SJSA1 (cell line): Measurements from ENCODE around the gene INSR. TPM values are rescaled to one million over a fixed set of nuclear protein-coding genes. Genes with fewer than 3 reads are reported as not detected.

ENCODE experiments used
- DNase-seq, 2 experiments: peaks; one replicate each; pipeline ENCODE4 v3.0.0-alpha.2; 2015 to 2020; ENCODE audit warnings: low spot score in 2 of 2, low read depth in 1 of 2
- H3K27ac ChIP-seq: fragments of 250-450 bp; sonication (Bioruptor Pico); 2 replicates; pipeline ENCODE4 v1.5.1; 2020; ENCODE audit warnings: mild to moderate bottlenecking, moderate library complexity
- H3K27me3 ChIP-seq: fragments of 250-450 bp; sonication (Bioruptor Pico); replicated peaks from 2 replicates; pipeline ENCODE4 v1.5.1; 2020; ENCODE audit warnings: mild to moderate bottlenecking, moderate library complexity
- H3K36me3 ChIP-seq: fragments of 250-450 bp; sonication (Bioruptor Pico); 2 replicates; pipeline ENCODE4 v1.5.1; 2020; ENCODE audit warnings: mild to moderate bottlenecking
- H3K4me1 ChIP-seq: fragments of 250-450 bp; sonication (Bioruptor Pico); replicated peaks from 2 replicates; pipeline ENCODE4 v1.6.1; 2021; ENCODE audit warnings: mild to moderate bottlenecking
- H3K4me3 ChIP-seq: fragments of 250-450 bp; sonication (Bioruptor Pico); 2 replicates; pipeline ENCODE4 v1.5.1; 2020; ENCODE audit warnings: mild to moderate bottlenecking
- H3K9me3 ChIP-seq: fragments of 250-450 bp; sonication (Bioruptor Pico); replicated peaks from 2 replicates; pipeline ENCODE4 v1.5.1; 2020; ENCODE audit warnings: mild to moderate bottlenecking
- total RNA-seq: library from RNA; depleted of rRNA; stranded (reverse); fragments of >200 nt; shearing (Covaris generic); gene quantifications from 2 replicates; pipeline ENCODE4 v1.2.3, GENCODE V29; 2014

The INSR gene
- total RNA-seq, 1 experiment from 2014 or later = 1.2 TPM

DNA sequence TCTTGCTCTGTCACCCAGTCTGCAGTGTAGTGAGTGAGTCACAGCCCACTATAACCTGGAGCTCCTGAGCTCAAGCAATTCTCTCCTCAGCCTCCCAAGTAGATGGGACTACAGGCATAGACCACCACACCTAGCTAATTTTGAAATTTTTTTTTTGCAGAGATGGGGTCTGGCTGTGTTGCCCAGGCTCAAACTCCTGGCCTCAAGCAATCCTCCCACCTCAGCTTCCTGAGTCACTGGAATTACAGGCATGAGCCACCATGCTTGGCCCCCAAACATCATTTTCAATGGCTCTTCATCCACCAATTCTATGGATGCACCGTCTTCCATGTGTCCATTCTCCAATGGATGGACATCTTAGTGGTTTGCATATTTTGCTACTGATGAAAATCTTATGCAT, 155.8 kb downstream of the INSR start:
- DNase-seq = no peak
- Histone ChIP-seq H3K27ac (no peak overlapping the region), H3K36me3 (no peaks in the 10 kb centered on the region), H3K4me1 (no peaks in the 10 kb centered on the region), H3K27me3 (no peaks in the 10 kb centered on the region), H3K9me3 (no peaks in the 10 kb centered on the region; the same call in none of the 2 replicates), H3K4me3 (no peak overlapping the region)

DNA sequence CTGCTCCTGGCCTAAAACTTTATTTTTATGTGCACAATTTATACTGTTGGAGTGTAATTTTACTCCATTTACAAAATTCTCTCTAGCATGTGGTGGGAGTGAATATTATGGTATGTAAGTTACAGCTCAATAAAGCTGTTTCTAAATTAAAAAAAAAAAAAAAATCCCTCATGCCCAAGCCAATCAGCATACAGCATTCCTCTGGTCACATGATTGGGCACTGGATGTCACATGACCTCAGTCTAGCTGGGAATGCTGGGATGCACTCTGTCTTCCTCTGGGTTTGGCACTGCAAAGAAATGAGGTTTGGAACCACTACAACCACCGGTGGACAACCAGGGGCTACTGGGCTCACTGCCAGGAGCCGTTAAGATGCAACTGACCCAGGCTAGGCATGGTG, 157.1 kb downstream of the INSR start:
- Histone ChIP-seq H3K4me3 (no peak overlapping the region), H3K27me3 (no peaks in the 10 kb centered on the region), H3K36me3 (no peaks in the 10 kb centered on the region), H3K9me3 (no peaks in the 10 kb centered on the region; the same call in none of the 2 replicates), H3K4me1 (no peaks in the 10 kb centered on the region), H3K27ac (no peak overlapping the region)
- DNase-seq = no peak

DNA sequence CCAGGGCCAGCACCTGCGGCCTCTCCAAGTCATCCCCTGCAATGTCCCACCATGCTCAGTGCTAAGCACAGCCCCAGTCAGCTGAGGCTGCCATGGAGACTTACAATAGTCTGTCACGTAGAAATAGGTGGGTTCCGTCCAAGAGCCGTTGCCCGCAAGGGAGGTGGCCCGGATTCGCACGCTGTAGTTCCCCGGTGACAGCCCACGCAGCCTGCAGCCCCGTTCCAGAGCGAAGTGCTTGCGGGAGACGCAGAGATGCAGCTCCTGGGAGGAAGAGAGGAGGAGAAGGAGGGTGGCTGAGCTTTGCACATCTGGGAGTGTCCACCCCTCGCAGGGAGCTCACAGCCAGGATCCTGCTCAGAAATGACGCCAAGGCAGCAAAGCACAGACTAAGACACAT, 162.2 kb downstream of the INSR start:
- Histone ChIP-seq H3K9me3 (peaks cover 3% of the 10 kb centered on the region), H3K27me3 (no peaks in the 10 kb centered on the region)
- DNase-seq = no peak

DNA sequence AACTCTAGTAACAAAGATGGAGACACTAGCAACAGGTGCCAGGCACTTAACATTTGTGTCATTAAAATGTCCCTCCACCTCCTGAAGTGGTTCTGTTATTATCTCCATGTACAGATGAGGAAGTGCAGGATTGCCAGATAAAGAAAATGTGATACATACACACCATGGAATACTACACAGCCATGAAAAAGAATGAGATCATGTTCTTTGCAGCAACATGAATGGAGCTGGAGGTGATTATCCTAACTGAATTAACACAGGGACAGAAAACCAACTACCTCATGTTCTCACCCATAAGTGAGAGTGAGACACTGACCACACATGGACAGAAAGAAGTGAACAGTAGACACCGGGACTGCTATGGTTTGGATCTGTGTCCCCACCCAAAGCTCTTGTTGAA, 164.2 kb downstream of the INSR start:
- no peaks in the 10 kb centered on the region for H3K4me1 ChIP-seq

More for the DNA sequence above, 162.2 kb downstream of the INSR start:
- Histone ChIP-seq H3K27ac (no peak overlapping the region), H3K36me3 (no peaks in the 10 kb centered on the region), H3K4me1 (no peaks in the 10 kb centered on the region), H3K4me3 (no peak overlapping the region)

DNA sequence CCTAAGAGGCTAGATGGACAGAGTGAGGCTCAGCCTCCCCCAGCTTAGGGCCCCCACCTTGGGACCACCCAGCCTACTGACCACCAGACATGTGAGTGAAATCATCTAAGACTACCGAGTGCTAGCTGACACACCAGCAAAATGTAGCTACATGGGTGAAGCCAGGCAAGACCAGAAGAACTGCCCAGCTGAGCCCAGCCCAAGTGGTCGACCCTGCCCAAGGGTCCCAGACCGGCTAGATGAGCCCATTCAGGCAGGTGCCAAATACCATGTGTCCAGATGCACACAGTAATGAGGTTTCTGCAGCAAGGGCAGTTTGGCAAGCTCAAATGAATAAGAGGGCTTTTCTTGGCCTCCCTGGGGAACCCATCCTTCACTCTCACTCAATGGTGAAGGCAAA, 168.1 kb downstream of the INSR start:
- H3K4me3 ChIP-seq = no peak overlapping the region
- DNase-seq = no peak
- H3K27me3 ChIP-seq = no peaks in the 10 kb centered on the region
- H3K9me3 ChIP-seq = 0 out of 2 replicates have a peak, but pooled peaks cover 6% of the 10 kb centered on the region
- H3K27ac ChIP-seq = no peak overlapping the region
- no peaks in the 10 kb centered on the region for H3K36me3 ChIP-seq
- H3K4me1 ChIP-seq = no peaks in the 10 kb centered on the region

More for the DNA sequence above, 164.2 kb downstream of the INSR start:
- no peak overlapping the region for H3K27ac ChIP-seq
- H3K27me3 ChIP-seq = no peaks in the 10 kb centered on the region
- H3K4me3 ChIP-seq = no peak overlapping the region
- H3K36me3 ChIP-seq = no peaks in the 10 kb centered on the region
- peaks cover 3% of the 10 kb centered on the region; the same call in 1 of the 2 replicates for H3K9me3 ChIP-seq
- no peak for DNase-seq

DNA sequence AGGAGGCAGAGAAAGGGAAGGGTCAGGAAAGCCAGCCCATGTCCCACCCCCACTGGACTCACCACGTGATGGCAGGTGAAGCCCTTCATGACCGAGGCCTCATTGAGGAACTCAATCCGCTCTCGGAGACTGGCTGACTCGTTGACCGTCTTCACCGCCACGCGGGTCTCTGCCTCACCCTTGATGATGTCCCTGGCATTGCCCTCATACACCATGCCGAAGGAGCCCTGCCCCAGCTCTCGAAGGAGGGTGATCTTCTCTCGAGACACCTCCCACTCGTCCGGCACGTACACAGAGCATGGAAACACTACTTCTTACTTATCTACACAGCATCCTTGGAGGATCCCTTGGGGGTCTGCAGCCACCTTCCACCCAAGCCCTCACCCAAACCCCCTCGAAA, 169.0 kb downstream of the INSR start:
- H3K4me3 ChIP-seq = no peak overlapping the region
- no peaks in the 10 kb centered on the region for H3K4me1 ChIP-seq
- peaks cover 9% of the 10 kb centered on the region; the same call in 1 of the 2 replicates for H3K9me3 ChIP-seq
- H3K27ac ChIP-seq = no peak overlapping the region
- DNase-seq = no peak
- H3K27me3 ChIP-seq = no peaks in the 10 kb centered on the region
- no peaks in the 10 kb centered on the region for H3K36me3 ChIP-seq

DNA sequence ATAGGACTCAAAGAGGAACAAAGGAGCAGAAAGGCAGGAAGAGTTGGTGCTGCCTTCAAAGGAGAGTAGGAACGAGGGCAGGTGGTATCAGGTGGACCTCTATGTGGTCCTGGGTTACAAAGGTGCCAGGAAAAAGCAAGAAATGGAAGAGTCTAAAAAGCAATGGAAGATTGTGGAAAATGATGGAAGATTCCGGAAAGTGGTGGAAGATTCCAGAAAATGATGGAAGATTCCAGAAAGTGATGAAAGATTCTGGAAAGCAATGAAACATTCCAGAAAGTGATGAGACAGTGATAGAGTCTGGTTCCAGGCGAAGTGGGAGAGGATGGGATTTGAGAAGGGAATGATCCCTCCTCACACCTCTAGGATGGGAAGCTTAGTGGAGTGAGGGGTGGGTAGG, 169.4 kb downstream of the INSR start:
- Histone ChIP-seq H3K9me3 (peaks cover 7% of the 10 kb centered on the region; the same call in 1 of the 2 replicates), H3K27me3 (no peaks in the 10 kb centered on the region), H3K4me3 (no peak overlapping the region), H3K36me3 (no peaks in the 10 kb centered on the region), H3K4me1 (no peaks in the 10 kb centered on the region), H3K27ac (no peak overlapping the region)
- DNase-seq = no peak

DNA sequence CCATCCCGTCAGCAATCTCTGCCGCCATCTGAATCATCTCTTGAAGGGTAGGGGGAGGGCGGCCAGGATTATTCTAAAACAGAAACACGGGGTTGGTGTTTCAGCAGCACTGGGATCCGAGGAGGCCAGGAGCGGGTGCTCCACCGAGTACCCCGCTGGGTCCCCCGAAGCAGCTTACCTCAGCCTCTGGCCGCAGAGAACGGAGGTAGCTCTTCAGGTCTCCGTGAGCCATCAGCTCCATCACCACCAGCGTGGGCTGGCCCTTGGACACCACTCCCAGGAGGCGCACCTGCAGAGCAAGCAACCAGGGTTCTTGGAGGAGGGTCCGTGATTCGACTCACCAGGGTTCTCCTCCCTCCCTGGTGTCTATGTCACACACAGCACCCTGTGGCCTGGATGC, 171.5 kb downstream of the INSR start:
- Histone ChIP-seq H3K4me1 (no peaks in the 10 kb centered on the region), H3K4me3 (no peak overlapping the region)

DNA sequence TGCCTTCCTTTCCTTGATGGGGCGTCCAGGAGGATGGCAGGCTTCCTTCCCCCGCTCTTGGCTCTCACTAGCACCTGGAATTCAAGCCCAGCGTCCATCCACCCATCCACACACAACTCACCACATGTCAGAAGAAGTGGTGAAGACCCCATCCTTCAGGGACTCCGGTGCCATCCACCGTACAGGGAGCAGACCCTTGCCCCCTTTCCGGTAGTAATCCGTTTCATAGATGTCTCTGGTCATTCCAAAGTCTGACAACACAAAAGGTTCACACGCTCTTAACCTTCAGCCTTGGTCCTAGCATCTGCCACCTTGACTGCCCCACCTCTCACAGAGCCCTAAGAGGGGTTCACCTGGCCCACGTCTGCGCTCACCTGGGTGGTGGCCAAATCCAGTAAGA, 173.7 kb downstream of the INSR start:
- no peak for DNase-seq
- Histone ChIP-seq H3K4me3 (no peak overlapping the region), H3K27ac (no peak overlapping the region), H3K27me3 (no peaks in the 10 kb centered on the region), H3K36me3 (no peaks in the 10 kb centered on the region), H3K4me1 (no peaks in the 10 kb centered on the region), H3K9me3 (peaks cover 9% of the 10 kb centered on the region; the same call in 1 of the 2 replicates)

More for the DNA sequence above, 171.5 kb downstream of the INSR start:
- peaks cover 9% of the 10 kb centered on the region; the same call in 1 of the 2 replicates for H3K9me3 ChIP-seq
- DNase-seq = no peak
- no peak overlapping the region for H3K27ac ChIP-seq
- H3K27me3 ChIP-seq = no peaks in the 10 kb centered on the region
- no peaks in the 10 kb centered on the region for H3K36me3 ChIP-seq

DNA sequence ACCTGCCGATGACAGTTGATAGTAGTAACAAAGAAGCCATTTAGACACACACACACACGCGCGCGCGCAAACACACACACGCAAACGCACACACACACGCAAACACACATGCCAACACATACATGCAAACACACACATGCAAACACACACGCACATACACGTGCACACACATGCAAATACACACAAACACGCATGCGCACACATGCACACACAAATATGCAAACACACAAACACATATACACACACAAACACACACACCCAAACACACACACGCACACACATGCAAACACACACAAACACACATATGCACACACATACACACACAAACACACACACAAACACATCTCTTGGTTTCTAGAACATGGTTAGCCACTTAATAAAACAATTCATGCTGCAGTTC, 174.6 kb downstream of the INSR start:
- H3K36me3 ChIP-seq = no peaks in the 10 kb centered on the region
- no peak overlapping the region for H3K4me3 ChIP-seq
- H3K9me3 ChIP-seq = peaks cover 9% of the 10 kb centered on the region; the same call in 1 of the 2 replicates
- no peaks in the 10 kb centered on the region for H3K27me3 ChIP-seq
- no peak overlapping the region for H3K27ac ChIP-seq
- DNase-seq = no peak
- no peaks in the 10 kb centered on the region for H3K4me1 ChIP-seq

DNA sequence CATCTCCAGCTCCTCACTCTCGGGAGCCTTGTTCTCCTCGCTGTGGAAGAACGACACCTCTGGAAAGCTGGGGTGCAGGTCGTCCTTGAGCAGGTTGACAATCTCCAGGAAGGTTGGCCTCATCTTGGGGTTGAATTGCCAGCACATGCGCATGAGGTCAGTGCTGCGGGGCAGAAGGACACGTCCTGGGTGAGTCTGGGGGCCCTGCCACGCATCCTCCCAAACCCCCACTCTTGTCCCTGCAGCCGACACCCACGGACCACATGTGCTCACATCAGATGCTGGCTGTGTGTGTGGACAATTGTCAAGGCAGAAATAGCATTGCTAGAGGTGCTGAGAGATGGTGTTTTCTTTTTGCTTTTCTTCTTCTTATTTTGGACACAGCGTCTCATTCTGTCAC, 177.0 kb downstream of the INSR start:
- DNase-seq = no peak
- Histone ChIP-seq H3K36me3 (no peaks in the 10 kb centered on the region), H3K4me3 (no peak overlapping the region), H3K27ac (no peak overlapping the region), H3K27me3 (no peaks in the 10 kb centered on the region), H3K9me3 (peaks cover 10% of the 10 kb centered on the region), H3K4me1 (no peaks in the 10 kb centered on the region)

DNA sequence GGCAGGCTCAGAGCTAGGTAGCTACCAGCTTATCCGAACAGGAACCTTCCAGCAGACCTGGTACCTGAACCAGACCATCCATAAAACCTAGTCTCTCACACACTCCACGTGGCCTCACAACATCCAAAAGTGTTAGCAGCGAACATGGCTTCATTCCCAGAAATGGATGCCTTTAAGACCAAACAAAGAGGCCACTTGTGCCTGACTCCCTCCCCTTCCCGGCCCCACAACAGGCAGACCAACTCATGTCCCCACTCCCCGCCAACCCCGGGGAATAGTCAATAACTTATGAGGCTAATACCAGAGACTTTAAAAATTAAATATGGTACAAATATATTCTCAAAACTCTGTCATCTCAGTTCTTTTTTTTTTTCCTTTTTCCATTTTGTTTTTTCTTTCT, 178.5 kb downstream of the INSR start:
- Histone ChIP-seq H3K27me3 (no peaks in the 10 kb centered on the region), H3K4me3 (no peak overlapping the region), H3K36me3 (no peaks in the 10 kb centered on the region), H3K27ac (no peak overlapping the region), H3K4me1 (no peaks in the 10 kb centered on the region), H3K9me3 (peaks cover 9% of the 10 kb centered on the region)
- no peak for DNase-seq

DNA sequence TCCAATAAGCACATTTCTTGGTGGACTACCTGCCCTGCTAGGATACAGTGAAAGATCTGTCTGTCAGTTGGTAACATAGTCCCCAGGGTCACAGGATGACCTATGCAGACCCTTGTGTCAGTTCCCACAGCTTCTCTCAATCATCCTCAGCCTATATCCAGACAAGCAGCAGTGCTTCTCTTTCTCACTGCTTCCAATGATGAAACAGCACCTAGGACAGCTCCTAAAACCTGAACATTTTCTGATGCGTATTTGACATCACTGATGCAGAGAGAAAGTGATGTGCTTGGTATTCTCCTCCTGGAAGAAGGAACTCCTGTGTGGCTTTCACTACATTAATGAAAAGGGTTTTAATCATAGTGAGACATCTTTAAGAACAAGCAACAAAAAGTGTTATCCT, 181.0 kb downstream of the INSR start:
- Histone ChIP-seq H3K9me3 (peaks cover 3% of the 10 kb centered on the region; the same call in 1 of the 2 replicates), H3K36me3 (no peaks in the 10 kb centered on the region), H3K27ac (no peak overlapping the region), H3K4me3 (no peak overlapping the region), H3K4me1 (no peaks in the 10 kb centered on the region), H3K27me3 (no peaks in the 10 kb centered on the region)
- no peak for DNase-seq

DNA sequence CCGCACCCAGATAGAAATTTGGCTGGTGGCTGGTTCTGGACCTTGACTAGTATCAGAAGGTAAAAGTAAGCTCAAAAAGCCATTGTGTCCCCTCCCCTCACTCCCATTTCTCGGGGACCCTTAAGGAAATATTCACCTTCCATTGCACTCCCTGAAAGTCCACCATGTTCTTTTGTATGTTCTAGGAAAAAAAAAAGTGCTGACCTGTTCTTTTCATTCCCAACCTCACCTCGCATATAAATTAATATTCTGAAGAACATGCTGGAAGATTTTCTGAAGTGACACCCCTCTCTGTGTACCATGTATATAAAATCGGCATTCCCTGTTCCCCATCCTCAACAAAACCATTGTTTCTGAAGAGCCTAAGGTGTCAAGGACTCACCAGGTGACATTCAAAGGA, 181.5 kb downstream of the INSR start:
- Histone ChIP-seq H3K4me3 (no peak overlapping the region), H3K36me3 (no peaks in the 10 kb centered on the region), H3K27me3 (no peaks in the 10 kb centered on the region), H3K9me3 (peaks cover 3% of the 10 kb centered on the region; the same call in 1 of the 2 replicates), H3K4me1 (no peaks in the 10 kb centered on the region), H3K27ac (no peak overlapping the region)
- DNase-seq = no peak

DNA sequence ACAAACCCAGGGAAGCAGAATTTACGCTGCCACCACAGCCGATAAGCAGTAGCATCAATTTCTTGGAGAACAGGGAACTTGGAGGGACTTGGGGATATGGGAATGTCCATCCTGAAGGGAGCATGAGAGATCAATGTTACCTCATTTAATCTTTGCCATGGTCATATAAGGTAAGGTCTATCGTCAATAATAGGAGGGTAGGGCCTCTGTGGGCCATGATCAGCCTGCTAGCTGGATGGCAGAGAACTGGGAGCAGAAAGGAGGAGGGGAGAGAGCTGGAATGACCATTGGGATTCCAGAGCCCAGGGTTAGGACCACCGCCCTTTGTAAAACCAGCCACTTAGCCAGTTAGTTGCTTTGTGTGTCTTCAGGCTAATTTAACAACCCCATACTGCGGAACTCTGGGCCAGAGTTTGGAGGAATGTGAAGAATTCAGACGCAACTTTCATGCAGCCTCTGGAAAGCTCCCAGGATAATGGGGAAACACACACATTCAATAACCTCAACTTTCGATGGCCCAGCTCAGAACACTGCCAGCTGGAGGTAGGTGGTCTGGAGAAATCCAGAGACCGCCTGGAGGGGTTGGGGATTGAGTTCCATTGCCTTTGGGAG, 184.4 kb downstream of the INSR start:
- H3K9me3 ChIP-seq = peaks cover 3% of the 10 kb centered on the region; the same call in 1 of the 2 replicates
- DNase-seq = no peak
- no peaks in the 10 kb centered on the region for H3K27me3 ChIP-seq
- H3K27ac ChIP-seq = no peak overlapping the region
- no peak overlapping the region for H3K4me3 ChIP-seq
- no peaks in the 10 kb centered on the region for H3K36me3 ChIP-seq
- no peaks in the 10 kb centered on the region for H3K4me1 ChIP-seq
